GOT3 (cell line): Measurements from ENCODE around the gene SCAI.
"Not testable (repeated sequence)": the region's sequence is repeated elsewhere in the genome, so short reads cannot be mapped to it uniquely, and the experiment has no call there.

Experiments
- DNase-seq: peaks from one replicate; lab custom pipeline; 2025; ENCODE audit warnings: mixed read lengths; lab: John Stamatoyannopoulos, UW

SCAI gene

DNA sequence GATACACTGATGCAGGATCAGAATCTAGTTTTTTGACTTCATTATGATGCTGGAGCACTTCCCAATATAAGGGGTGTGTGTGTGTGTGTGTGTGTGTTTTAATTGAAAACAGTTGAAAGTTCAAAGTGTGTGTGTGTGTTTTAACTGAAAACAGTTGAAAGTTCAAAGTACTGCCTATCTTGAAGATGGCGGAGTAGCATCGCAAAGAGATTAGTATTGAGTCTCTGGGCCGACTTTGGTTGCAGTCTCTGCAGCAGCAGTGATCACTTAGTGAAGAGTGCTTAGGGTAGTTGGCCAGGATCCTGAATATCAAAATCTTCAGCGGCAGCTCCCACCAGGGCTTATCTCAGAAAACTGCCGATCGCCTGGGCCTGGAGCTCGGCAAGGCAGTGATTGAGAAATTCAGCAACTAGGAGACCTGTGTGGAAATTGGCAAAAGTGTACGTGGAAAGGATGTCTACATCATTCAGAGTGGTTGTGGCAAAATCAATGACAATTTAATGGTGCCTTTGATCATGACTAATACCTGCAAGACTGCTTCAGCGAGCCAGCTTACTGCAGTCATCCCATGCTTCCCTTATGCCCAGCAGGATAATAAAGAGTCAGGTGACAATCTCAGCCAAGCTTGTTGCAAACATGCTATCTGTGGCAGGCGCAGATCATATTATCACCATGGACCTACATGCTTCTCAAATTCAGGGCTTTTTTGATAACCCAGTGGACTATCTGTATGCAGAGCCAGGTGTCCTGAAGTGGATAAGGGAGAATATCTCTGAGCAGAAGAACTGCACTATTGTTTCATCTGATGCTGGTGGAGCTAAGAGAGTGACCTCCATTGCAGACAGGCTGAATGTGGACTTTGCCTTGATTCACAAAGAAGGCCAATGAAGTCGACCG is 7.3 kb upstream of the SCAI start:
- no peak for DNase-seq

DNA sequence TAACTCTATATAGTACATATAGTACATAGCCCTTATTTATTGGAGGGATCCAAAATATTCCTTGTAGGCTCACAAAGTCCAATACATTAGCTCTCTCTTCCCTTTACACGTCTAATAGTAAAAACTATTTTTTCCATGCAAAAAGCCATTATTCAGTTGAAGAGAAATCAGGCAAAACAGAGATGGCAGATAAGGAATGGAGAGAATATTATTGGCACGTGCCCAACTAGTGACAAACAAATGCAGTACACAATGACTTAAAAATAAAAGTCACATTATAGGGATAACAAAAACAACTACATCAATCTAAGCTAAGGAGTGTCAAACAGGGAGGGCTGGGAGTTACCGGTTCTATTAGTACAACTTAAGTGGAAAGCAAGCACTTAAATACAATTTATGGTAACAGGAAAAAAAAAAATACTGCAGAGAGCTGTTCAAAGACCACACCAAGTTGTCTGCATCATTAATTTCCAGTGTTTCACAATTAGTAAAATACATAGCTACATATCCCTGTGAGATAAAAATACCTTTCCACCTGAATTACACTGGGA is 4.1 kb upstream of the SCAI start:
- no peak for DNase-seq

DNA sequence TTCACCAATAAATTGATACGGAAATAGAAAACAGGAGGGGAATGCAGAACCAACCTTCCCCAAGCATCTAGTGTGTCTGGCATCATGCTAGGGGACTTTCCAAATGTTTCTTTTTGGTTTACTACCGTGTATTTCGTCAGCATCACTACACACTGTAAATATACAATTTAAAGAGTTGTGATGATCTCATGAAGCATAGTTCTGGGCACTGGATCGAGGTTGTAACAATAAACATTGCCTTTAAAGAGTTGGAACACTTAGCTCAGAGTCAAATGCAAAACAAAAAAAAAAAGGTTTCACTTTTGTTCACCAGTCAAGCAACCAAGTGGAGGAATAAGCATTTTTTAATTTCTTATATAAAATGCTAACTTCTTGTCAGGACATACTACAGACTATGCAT is 2.9 kb upstream of the SCAI start:
- no peak for DNase-seq

DNA sequence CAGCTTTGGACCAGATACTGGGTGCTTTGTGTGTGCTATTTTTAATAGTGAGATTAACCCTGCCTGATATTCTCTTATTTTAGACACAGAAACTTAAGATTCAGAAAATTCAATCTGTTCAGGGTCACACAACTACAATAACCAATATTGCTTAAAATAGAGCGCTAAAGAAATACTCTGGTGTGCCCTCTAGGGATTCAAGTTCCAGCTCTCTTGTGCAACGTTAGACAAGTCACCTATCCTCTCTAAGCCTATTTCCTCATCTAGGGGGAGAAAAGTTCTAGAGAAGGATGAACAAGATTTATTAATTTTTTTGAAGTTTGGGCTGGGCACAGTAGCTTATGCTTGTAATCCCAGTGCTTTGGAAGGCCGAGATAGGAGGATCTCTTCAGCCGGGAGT is 2.1 kb upstream of the SCAI start:
- DNase-seq, result no peak

DNA sequence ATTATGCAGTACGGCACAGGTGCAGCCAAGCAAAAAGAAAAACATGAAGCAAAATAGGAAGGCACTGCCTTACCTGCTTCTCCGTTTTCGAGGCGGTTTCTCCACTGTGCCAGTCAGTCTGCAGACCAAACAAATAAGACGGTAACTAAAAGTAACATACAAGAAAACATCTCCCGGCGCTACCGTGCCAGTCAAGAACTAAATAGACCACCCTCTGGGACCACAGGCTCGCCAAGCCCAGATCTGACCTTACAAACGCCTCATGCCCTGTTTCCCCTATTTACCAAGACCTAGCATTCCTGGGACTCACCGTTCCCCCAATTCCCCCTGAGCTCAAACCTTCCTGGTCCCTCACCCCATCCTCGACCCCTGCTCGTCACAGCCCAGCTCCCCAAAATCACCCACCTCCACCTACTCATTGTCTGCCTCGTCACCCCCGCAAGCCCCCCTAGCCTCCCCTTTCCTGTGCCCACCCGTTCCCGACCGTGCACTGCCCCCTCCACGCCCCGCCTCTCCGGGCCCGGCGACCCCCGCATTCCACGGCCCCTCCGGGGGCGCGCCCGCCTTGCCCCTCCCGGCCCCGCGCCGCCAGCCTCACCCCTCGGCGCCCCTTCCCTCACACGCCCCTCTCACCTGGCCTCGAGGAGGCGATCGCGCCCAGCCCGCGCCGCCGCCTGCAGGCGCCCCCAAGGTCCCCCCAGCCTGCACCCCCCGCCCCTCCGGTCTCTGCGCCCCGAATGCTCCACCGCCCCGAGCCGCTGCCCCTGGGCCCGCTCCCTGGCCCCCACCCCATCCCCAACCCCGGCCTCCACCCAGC is 560 bp downstream of the SCAI start:
- no peak for DNase-seq

DNA sequence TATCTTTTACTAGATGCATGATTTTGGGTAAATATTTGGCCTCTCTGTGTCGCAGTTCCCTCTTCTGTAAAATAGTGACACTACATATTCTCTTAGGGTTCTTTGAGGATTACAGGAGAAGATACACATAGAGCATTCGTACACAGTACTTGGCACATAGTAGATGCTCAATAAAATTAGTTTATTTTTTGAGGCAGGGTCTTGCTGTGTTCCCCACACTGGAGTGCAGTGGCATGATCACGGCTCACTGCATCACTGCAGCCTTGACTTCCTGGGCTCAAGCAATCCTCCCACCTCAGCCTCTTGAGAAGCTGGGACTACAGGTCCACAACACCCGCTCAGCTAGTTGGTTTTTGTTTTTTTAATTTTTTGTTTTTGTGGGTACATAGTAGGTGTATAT is 1.6 kb downstream of the SCAI start:
- DNase-seq, result no peak

DNA sequence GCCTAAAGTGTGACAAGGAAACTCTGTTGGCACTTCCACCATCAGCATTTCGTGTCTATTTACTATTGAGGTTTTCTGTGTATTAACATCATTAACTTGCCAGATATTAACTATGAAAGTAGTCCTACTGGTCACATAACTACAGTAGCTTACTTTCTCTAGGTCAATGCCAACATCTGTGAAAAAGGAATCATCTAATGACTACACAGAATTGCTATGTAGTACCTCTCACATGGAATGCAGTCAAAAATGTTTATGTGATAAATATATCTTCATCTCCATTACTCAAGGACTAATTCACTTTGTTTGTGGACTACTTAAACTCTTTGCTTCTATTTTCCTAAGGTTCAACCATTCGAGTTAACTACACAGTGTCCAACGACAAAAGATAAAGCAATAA is 2.1 kb downstream of the SCAI start:
- no peak for DNase-seq

DNA sequence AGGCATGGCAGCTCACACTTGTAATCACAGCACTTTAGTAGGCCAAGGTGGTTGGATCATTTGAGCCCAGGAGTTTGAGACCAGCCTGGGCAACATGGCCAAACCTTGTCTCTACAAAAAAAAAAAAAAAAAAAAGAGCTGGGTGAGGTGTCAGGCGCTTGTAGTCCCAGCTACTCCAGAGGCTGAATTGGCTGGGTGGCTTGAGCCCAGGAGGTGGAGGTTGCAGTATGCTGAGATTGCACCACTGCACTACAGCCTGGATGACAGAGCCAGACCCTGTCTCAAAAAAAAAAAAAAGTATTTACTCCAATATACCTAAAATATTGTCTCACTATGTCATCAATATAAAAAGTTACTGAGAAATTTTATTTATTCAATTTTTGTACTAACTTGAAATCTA is 2.8 kb downstream of the SCAI start:
- DNase-seq, result no peak

DNA sequence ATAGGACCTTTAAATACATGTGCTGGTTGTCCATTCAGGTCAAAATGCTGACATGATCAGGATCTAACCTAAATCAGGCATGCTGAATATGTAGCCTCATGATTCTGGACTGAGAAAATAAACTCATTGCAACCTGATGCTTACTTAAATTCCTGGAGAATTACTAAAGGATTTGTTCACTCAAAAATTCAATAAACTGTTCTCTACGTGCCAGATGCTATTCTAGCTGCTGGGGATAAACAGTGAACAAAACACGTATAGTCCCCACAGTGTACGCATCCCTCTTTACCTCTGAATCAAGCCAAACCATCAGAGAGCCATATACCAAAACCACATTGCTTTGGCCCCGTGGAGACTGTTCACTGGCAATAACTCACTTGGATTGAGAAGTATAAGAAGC is 6.1 kb downstream of the SCAI start:
- DNase-seq, result no peak

DNA sequence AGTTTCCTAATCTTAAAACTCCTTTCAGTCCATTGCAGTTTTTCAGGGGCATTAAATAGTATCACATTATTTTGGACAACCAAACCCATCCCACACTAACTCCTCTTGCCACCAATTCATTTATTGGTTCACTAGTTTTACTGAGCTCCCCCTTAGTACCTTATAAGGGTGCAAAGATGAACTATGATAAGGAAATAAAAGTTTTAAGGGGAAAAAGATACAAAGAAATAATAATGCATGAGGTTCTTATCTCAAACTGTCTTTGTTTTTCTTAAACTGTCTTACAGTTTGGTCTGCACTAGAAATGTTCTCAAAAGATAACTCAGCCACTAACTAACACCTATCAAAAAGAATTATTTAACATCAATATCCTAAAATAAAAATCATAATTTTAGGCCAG is 8.4 kb downstream of the SCAI start:
- no peak for DNase-seq

DNA sequence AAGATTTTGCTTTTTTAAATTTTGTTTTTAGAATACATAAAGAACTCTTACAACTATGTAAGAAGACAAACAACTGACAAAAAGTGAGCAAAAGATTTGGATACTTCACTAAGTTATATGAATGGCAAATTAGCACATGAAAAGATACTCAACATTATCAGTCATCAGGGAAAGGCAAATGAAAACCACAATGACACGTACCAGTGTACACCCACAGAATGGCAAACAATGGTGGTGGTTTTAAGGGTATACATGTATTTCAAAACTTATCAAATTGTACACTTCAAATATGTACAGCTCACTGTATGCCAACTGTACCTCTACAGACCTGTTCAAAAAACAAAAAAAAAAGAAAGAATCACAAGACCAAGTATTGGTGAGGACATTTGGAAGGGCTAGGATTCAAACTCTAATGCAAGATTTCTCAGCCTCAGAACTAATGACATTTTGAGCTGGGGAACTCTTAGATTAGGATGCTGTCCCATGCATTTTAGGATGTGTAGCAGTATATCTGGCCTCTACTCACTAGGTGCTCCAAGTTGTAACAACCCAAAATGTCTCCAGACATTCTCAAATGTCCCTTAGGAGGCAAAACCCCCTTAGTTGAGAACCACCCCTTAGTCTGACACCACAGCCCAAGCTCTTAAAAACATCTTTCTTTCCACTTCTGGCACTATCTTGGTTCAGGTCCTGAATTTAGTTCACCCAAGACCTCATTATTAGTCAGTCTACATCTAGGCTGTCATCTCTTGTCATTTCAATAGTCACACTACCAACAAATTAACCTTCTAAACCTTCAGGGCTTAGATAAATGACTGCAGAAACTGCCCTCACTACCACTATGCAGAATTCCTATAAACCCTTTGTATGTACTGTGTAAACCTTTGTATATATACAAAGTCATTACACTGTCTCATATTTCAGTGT is 9.7 kb downstream of the SCAI start:
- DNase-seq, result no peak

DNA sequence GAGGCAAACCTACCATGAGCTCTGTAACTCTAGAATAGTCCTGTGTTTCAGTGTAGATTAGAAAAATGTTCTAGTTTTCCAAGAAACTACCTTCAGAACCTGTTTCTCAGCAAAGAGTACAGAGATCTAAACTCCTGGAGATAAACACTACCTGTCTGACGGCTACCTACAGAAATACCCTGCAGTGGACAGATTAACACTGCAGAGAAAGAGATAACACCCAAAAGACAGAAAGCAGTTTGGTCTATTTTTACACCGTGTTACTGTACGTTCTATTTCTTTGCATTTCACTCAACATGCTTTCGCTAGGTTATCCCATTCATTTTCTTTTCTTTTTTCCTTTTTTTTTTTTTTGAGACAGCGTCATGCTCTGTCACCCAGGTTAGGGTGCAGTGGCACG is 11.6 kb downstream of the SCAI start:
- DNase-seq, result no peak

DNA sequence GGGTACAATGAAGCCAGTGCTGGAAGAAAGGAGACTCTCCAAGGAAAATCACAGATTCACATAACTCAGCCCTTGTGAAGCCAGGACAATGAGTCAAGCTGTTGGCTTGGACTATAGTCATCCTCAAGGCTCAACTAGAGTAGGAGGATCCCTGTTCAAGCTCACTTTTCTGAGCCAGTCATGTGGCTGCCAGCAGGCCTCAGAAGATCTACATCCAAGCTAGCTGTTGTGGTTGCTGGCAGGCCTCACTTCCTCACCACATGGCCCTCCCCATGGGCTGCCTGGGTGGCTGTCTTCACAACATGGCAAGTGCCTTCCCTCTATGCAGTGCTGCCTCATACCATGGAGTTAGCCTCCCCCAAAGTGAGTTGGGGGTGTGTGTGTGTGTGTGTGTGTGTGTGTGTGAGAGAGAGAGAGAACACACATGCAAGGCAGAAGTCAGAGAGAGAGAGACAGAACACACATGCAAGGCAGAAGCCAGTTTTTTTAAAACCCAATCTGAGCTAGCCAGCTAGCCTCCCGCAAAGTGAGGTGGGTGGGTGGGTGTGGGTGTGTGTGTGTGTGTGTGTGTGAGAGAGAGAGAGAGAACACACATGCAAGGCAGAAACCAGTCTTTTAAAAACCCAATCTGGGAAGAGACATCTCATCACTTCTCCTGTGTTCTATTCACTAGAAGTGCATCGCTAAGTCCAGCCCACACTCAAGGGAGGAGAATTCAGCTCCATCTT is 17.1 kb downstream of the SCAI start:
- DNase-seq, result peak; percentile 23

DNA sequence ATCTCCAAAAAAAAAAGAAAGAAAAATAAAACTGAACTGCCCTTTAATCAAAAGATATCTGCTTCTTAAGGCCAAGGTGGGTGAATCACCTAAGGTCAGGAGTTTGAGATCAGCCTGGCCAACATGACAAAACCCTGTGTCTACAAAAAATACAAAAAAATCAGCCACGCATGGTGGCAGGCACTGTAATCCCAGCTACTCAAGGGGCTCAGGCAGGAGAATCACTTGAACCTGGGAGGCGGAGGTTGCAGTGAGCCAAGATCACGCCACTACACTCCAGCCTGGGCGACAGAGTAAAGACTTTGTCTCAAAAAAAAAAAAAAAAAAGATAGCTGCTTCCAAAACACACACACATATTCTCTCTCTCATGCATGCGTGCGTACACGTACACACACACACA is 17.8 kb downstream of the SCAI start:
- no peak for DNase-seq

DNA sequence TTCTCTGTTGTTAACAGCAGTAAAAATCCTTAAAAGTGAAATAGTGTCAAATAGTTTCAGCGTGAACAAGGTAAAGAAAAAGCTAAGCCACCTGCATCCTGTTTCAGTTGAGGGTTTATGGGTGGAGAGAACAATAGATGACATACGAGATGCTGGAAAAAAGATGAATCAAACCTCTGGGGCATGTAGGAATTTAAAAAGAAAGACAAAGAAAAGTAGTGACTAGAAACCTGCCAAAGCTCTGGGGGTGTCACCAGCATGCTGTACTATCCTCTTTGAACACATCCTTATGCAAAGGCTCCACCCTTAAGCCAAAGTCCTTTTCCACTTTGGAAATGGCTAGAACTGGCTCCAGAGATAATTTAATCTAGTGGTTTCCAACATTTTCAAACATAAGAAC is 22.2 kb downstream of the SCAI start:
- no peak for DNase-seq

DNA sequence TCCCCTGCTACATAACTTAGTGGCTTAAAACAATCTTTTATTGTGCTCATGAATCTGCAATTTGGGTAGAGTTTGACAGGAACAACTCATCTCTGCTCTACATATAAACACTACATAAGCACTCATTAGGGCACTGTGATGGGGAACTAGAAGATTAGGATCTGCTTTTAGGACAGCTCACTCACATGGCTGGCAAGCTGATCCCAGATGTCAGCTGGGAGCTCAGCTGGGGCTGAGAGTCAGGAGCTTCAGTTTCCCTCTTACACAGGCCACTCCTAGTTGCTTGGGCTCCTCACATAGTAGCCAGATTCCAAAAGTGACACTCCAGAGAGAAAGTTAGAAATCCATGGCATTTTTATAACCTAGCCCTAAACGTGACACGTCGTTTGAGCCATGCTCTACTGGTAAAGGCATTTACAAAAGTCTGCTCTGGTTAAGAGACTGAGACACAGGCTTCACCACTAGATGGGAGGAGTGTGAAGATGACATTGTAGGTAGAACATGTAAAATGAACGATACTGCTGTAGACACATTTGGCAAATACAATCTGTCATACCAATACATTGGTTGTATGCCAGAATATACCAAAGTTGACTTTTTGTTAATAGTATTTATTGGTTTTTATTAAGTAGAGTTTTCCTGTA is 23.6 kb downstream of the SCAI start:
- DNase-seq, result no peak

DNA sequence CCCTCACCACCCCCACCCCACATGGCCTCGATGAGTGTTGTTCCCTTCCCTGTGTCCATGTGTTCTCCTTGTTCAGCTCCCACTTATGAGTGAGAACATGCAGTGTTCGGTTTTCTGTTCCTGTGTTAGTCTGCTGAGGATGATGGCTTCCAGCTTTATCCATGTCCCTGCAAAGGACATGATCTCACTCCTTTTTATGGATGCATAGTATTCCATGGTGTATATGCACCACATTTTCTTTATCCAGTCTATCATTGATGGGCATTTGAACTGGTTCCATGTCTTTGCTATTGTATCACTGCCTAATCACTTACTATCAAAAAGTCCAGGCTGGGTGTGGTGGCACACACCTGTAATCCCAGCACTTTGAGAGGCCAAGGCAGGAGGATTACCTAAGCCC is 24.6 kb downstream of the SCAI start:
- DNase-seq, result not testable (repeated sequence)

DNA sequence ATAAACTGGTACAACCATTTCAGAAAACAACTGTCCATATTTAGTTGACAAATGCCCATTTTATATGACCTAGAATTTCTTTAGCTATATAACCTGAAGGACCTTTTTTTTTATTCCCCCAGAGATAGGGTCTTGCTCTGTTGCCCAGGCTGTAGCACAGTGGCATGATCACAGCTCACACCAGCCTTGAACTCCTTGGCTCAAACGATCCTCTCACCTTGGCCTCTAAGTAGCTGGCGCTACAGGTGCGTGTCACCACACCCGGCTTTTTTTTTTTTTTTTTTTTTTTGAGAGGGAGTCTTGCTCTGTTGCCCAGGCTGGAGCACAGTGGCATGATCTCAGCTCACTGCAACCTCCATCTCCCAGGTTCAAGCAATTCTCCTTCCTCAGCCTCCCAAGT is 28.8 kb downstream of the SCAI start:
- not testable (repeated sequence) for DNase-seq

DNA sequence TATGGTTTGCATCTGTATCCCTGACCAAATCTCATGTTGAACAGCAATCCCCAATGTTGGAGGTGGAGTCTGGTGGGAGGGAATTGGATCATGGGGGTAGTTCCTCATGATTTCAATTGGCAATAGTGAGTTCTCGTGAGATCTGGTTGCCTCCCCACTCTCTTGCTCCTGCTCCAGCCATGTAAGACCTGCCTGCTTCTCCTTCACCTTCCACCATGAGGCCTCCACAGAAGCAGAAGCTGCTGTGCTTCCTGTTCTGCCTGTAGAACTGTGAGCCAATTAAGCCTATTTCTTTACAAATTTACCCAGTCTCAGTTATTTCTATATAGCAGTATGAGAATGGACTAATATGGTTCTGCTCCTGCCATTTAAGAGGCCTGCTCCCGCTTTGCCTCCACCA is 32.9 kb downstream of the SCAI start:
- no peak for DNase-seq

DNA sequence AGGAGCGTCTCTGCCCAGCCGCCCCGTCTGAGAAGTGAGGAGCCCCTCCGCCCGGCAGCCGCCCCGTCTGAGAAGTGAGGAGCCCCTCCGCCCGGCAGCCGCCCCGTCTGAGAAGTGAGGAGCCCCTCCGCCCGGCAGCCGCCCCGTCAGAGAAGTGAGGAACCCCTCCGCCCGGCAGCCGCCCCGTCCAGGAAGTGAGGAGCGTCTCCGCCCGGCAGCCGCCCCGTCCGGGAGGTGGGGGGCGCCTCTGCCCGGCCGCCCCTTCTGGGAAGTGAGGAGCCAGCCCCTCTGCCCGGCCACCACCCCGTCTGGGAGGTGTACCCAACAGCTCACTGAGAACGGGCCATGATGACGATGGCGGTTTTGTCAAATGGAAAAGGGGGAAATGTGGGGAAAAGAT is 34.8 kb downstream of the SCAI start:
- not testable (repeated sequence) for DNase-seq
